ENCODE data around the gene THYN1. TPM values are rescaled to one million over a fixed set of nuclear protein-coding genes. Genes with fewer than 3 reads are reported as not detected.

The THYN1 gene
- total RNA-seq, 1 experiment from 2014 or later: 97.0 TPM

GRCh38 chr11:134244593-134244992 is 8.6 kb downstream of the THYN1 start:
- Mint-ChIP-seq H3K27me3 (ENCODE audit: low read depth) (no peaks in the 10 kb centered on the region), H3K27ac (no peak overlapping the region), H3K4me3 (no peak overlapping the region), H3K9me3 (no peaks in the 10 kb centered on the region), H3K36me3 (ENCODE audit: insufficient read depth in 1 of 3, low read depth in 3 of 3) (peaks cover 28 to 65% (median 32%) of the 10 kb centered on the region in 3 experiments), H3K4me1 (peaks cover 2 to 8% of the 10 kb centered on the region in 2 experiments; a peak in 3 of 4 replicates)
- Histone ChIP-seq H3K27ac (ENCODE audit: insufficient read length, low read depth, low read length) (no peak overlapping the region), H3T11ph (ENCODE audit: low read length) (no peak overlapping the region), H2BK15ac (ENCODE audit: low read depth, low read length) (no peak overlapping the region), H3K79me2 (ENCODE audit: insufficient read depth, low read length) (no peaks in the 10 kb centered on the region), H3K4ac (ENCODE audit: low read depth, low read length) (no peak overlapping the region), H3K79me1 (ENCODE audit: insufficient read depth, low read depth, low read length, poor library complexity, severe bottlenecking) (no peaks in the 10 kb centered on the region), H3K9me3 (ENCODE audit: control insufficient read depth, low read depth, low read length) (no peaks in the 10 kb centered on the region), H2BK120ac (ENCODE audit: low read depth, low read length, poor library complexity, severe bottlenecking) (no peak overlapping the region), H3K9ac (ENCODE audit: extremely low read depth, insufficient read length, low read length) (no peak overlapping the region), H2BK5ac (ENCODE audit: insufficient read length, low read length) (no peak overlapping the region), H2AFZ (ENCODE audit: low read length) (no peak overlapping the region), H3K23me2 (ENCODE audit: insufficient read length, low read depth, low read length, poor library complexity, severe bottlenecking) (no peaks in the 10 kb centered on the region), H2BK20ac (ENCODE audit: low read depth, low read length, poor library complexity, severe bottlenecking) (no peak overlapping the region), H3K56ac (ENCODE audit: insufficient read length, low read depth, low read length) (no peak overlapping the region), H3K27me3 (ENCODE audit: insufficient read depth, low read length) (no peaks in the 10 kb centered on the region), H4K8ac (replicated peaks; ENCODE audit: insufficient read length, low read depth, low read length) (no peak overlapping the region), H4K91ac (ENCODE audit: insufficient read length, low read depth, low read length) (no peak overlapping the region), H4K5ac (ENCODE audit: insufficient read length, low read depth, low read length) (no peak overlapping the region), H2AK5ac (ENCODE audit: insufficient read length, low read length) (no peak overlapping the region), H3K4me2 (ENCODE audit: insufficient read depth, insufficient read length, low read length) (no peak overlapping the region), H3K14ac (ENCODE audit: insufficient read depth, low read length) (no peak overlapping the region), H3K4me1 (ENCODE audit: insufficient read depth, low read length) (no peaks in the 10 kb centered on the region), H3K23ac (ENCODE audit: insufficient read length, low read depth, low read length) (no peak overlapping the region), H4K20me1 (ENCODE audit: control insufficient read depth, insufficient read depth, insufficient read length) (no peaks in the 10 kb centered on the region), H2BK12ac (ENCODE audit: insufficient read length, low read depth, low read length) (no peak overlapping the region), H3K18ac (ENCODE audit: insufficient read length, low read depth, low read length) (no peak overlapping the region)
- DNase-seq: peak; percentile 41
- TF ChIP-seq CTCF (conservative IDR thresholded peaks at IDR 0.05): peak; percentile 56
- WGBS (ENCODE audit: extremely low coverage, insufficient read length, low lambda C conversion rate): no CpG with 5 or more reads among the region's 7 CpGs

All from H9 (cell line).